K562 (cell line): ENCODE data around the gene NUDT22. TPM values are rescaled to one million over a fixed set of nuclear protein-coding genes. Genes with fewer than 3 reads are reported as not detected.
A peak's percentile ranks its signal among the peaks of the same experiment; 100 is the strongest.

Source experiments
- ATAC-seq: fragments of 200-7000 bp; cut with Tn5 transposase; 3 replicates; pipeline ENCODE4 v1.9.1; 2020; ENCODE audit warnings: moderate library complexity
- BruUV-seq: library from RNA; stranded (reverse); fragments of 400-500 nt; replicated peaks from 2 replicates; lab custom pipeline; 2021; lab: Mats Ljungman, UMichigan
- CTCF ChIA-PET: fragments of 300-600 bp; formaldehyde crosslinking; extraction: SDS; loops from one replicate; lab custom pipeline; 2021; ENCODE audit warnings: low intra/inter-chr PET ratio; lab: Yijun Ruan, JAX
- POLR2A ChIA-PET: fragments of 300-600, 350-650 bp; sonication (Branson Sonifier 250); formaldehyde crosslinking; extraction: SDS; loops from one replicate; lab custom pipeline; 2021; ENCODE audit warnings: antibody characterized with exemption, inconsistent platforms; lab: Yijun Ruan, JAX
- DNase-seq, 4 experiments: peaks; one replicate each; pipeline versions ENCODE4 v3.0.0 to v3.0.0-alpha.2; 2011 to 2018; ENCODE audit warnings: low spot score in 3 of 4, mixed read lengths in 3 of 4; ENCODE audit errors: extremely low read depth in 1 of 4
- FAIRE-seq: peaks from 2 replicates; lab custom pipeline; 2011; peaks lifted over from hg19 to GRCh38; lab: Jason Lieb, UNC
- H2AFZ ChIP-seq: 2 replicates; pipeline ENCODE4 v1.6.0; 2011; ENCODE audit warnings: low read depth, low read length, control low read depth, inconsistent platforms
- H3K27ac ChIP-seq: fragments of 200-600 bp; 3 replicates; pipeline ENCODE4 v1.8.0; 2011; ENCODE audit warnings: low read depth, mild to moderate bottlenecking, control low read depth, inconsistent platforms, low read length, moderate library complexity, mixed read lengths; ENCODE audit errors: extremely low read depth
- H3K27me3 ChIP-seq, 2 experiments: fragments of 300-600 bp in 1 of 2; 2 replicates in 1 of 2; 3 replicates in 1 of 2; pipeline versions ENCODE4 v1.6.0 to v1.8.0; 2011; ENCODE audit warnings: inconsistent platforms in 2 of 2, low read length in 2 of 2, mild to moderate bottlenecking in 1 of 2, mixed read lengths in 1 of 2, moderate library complexity in 1 of 2; ENCODE audit not compliant: control insufficient read depth in 2 of 2, insufficient read depth in 2 of 2
- H3K36me3 ChIP-seq: fragments of 300-600 bp; 3 replicates; pipeline ENCODE4 v1.8.0; 2011; ENCODE audit warnings: mild to moderate bottlenecking, low read length, inconsistent platforms; ENCODE audit not compliant: control insufficient read depth, insufficient read depth
- H3K4me1 ChIP-seq, 2 experiments: fragments of 200-600 bp in 1 of 2; replicated peaks in 1 of 2; 2 replicates in 1 of 2; 3 replicates in 1 of 2; pipeline versions ENCODE4 v1.5.1 to v1.8.0; 2011; ENCODE audit warnings: inconsistent platforms in 2 of 2, low read length in 2 of 2, mild to moderate bottlenecking in 1 of 2, mixed read lengths in 1 of 2, moderate library complexity in 1 of 2; ENCODE audit not compliant: control insufficient read depth in 2 of 2, insufficient read depth in 2 of 2
- H3K4me2 ChIP-seq: 2 replicates; pipeline ENCODE4 v1.6.1; 2011; ENCODE audit warnings: low read length, control low read depth, inconsistent platforms, mixed read lengths; ENCODE audit not compliant: insufficient read depth
- H3K4me3 ChIP-seq: fragments of 200-600 bp; sonication (generic), shearing (Covaris generic); 2 replicates; pipeline ENCODE4 v1.5.1; 2016; ENCODE audit warnings: control low read depth, inconsistent platforms
- H3K79me2 ChIP-seq: fragments of 200-600 bp; 3 replicates; pipeline ENCODE4 v1.8.0; 2011; ENCODE audit warnings: low read length, inconsistent platforms; ENCODE audit not compliant: control insufficient read depth, insufficient read depth
- H3K9ac ChIP-seq, 2 experiments: 2 replicates each; pipeline versions ENCODE4 v1.6.0 to v1.6.1; 2011; ENCODE audit warnings: low read depth in 2 of 2, low read length in 2 of 2, control low read depth in 1 of 2, inconsistent platforms in 1 of 2, mild to moderate bottlenecking in 1 of 2, mixed read lengths in 1 of 2; ENCODE audit not compliant: insufficient read depth in 1 of 2
- H3K9me1 ChIP-seq: one replicate; pipeline ENCODE4 v1.6.0; 2011; ENCODE audit warnings: inconsistent platforms, mild to moderate bottlenecking, low read length, moderate library complexity; ENCODE audit not compliant: control insufficient read depth, insufficient read depth
- H3K9me3 ChIP-seq: replicated peaks from 2 replicates; pipeline ENCODE4 v1.5.1; 2011; ENCODE audit warnings: low read depth, low read length, inconsistent platforms; ENCODE audit not compliant: control insufficient read depth, insufficient read depth
- H4K20me1 ChIP-seq: replicated peaks from 2 replicates; pipeline ENCODE4 v1.6.1; 2011; ENCODE audit warnings: low read length, inconsistent platforms, mixed read lengths; ENCODE audit not compliant: control insufficient read depth, insufficient read depth
- BCL6 ChIP-seq: fragments of 250-450 bp; sonication (Bioruptor Pico); IDR thresholded peaks from 2 replicates; pipeline ENCODE4 v1.4.0; 2020
- CREB1 ChIP-seq, 2 experiments: sonication (generic) in 1 of 2; formaldehyde crosslinking in 1 of 2; IDR thresholded peaks; 2 replicates each; pipeline versions ENCODE4 v1.6.1 to v1.8.0; 2012 to 2022; ENCODE audit warnings: inconsistent platforms in 1 of 2, mild to moderate bottlenecking in 1 of 2, missing genetic modification reagents in 1 of 2, moderate library complexity in 1 of 2
- CTBP1 ChIP-seq: fragments of 450-650 bp; IDR thresholded peaks from 2 replicates; pipeline ENCODE4 v1.6.1; 2016; ENCODE audit warnings: borderline replicate concordance
- DACH1 ChIP-seq: fragments of 450-650 bp; IDR thresholded peaks from 2 replicates; pipeline ENCODE4 v1.6.1; 2018; ENCODE audit not compliant: partially characterized antibody
- HLTF ChIP-seq: fragments of 450-650 bp; IDR thresholded peaks from 2 replicates; pipeline ENCODE4 v1.6.1; 2016
- MTA3 ChIP-seq: fragments of 450-650 bp; formaldehyde crosslinking; IDR thresholded peaks from 2 replicates; pipeline ENCODE4 v1.6.1; 2017; ENCODE audit warnings: mild to moderate bottlenecking, borderline replicate concordance
- OTX1 ChIP-seq: fragments of 450-650 bp; formaldehyde crosslinking; IDR thresholded peaks from 2 replicates; pipeline ENCODE4 v1.4.0; 2022; ENCODE audit warnings: mild to moderate bottlenecking
- RBFOX2 ChIP-seq: fragments of 200-400 bp; formaldehyde crosslinking; IDR thresholded peaks from 2 replicates; pipeline ENCODE4 v1.6.1; 2017; ENCODE audit warnings: low read depth, mild to moderate bottlenecking, low read length, moderate library complexity
- ZNF146 ChIP-seq: IDR thresholded peaks from one replicate; pipeline ENCODE4 v1.6.1; 2018; ENCODE audit warnings: missing compliant biosample characterization; ENCODE audit not compliant: unreplicated experiment
- WGBS: fragments of 100-300 bp; shearing (Covaris generic); methylation state at CpG from one replicate; pipeline ENCODE4 v1.1.6; 2016; ENCODE audit warnings: low coverage, mixed read lengths; ENCODE audit not compliant: insufficient coverage; ENCODE audit errors: missing lambda C conversion rate; 5-methylcytosine and 5-hydroxymethylcytosine counted together
- in situ Hi-C: fragments of 300-500 bp; cut with MboI; formaldehyde crosslinking; loops from 4 replicates; pipeline ENCODE4 v1.15.0; 2018; ENCODE audit warnings: inconsistent platforms, mixed read lengths
- intact Hi-C: fragments of 100-400 bp; cut with micrococcal nuclease; formaldehyde crosslinking; loops from 2 replicates; pipeline ENCODE4 v1.14.2; 2022
- polyA plus RNA-seq, 8 experiments: library from polyadenylated mRNA; depleted of rRNA in 4 of 8; stranded (reverse) in 5 of 8; unstranded in 3 of 8; fragments of >200 nt; fragmentation: Nextera tagmentation in 2 of 8; fragmentation: Illumina TruSeq in 1 of 8; extraction: Ambion mirVana in 2 of 8; extraction: Trizol in 1 of 8; gene quantifications; 2 replicates each; pipeline versions ENCODE4 v1.2.1 to v1.2.3, GENCODE V29; 2011 to 2014; ENCODE audit warnings: inconsistent platforms in 1 of 8, missing spikeins in 1 of 8
- total RNA-seq, 7 experiments: library from RNA; depleted of rRNA in 6 of 7; stranded (reverse); fragments of >200 nt in 6 of 7; fragmentation: Illumina TruSeq in 2 of 7; extraction: Trizol in 2 of 7; gene quantifications; 2 replicates each; pipeline versions ENCODE4 v1.2.1 to v1.2.3, GENCODE V29; 2011 to 2021; ENCODE audit warnings: low replicate concordance in 1 of 7
- TF ChIP-seq, protein P1 (sequence below): sonication (generic); formaldehyde crosslinking; IDR thresholded peaks from 2 replicates; pipeline ENCODE4 v1.8.1; 2023; ENCODE audit warnings: mild to moderate bottlenecking, missing genetic modification reagents
- TF ChIP-seq, protein P2 (sequence below): sonication (generic); formaldehyde crosslinking; IDR thresholded peaks from 2 replicates; pipeline ENCODE4 v1.9.0; 2022; ENCODE audit warnings: mild to moderate bottlenecking, missing genetic modification reagents
- TF ChIP-seq, protein P3 (sequence below): fragments of 250-450 bp; sonication (Bioruptor Pico); IDR thresholded peaks from 2 replicates; pipeline ENCODE4 v1.5.0; 2021; ENCODE audit warnings: mild to moderate bottlenecking, borderline replicate concordance
- TF ChIP-seq, protein P4 (sequence below): fragments of 450-650 bp; formaldehyde crosslinking; IDR thresholded peaks from 2 replicates; pipeline ENCODE4 v1.4.0; 2022; ENCODE audit warnings: missing genetic modification characterization

Gene NUDT22
- total and polyA plus RNA-seq, 9 of the 15 experiments (the other 6 are each of a cell fraction or from before 2014, with no cell fraction given): 6.3 to 92.6 (median 37.4) TPM

DNA sequence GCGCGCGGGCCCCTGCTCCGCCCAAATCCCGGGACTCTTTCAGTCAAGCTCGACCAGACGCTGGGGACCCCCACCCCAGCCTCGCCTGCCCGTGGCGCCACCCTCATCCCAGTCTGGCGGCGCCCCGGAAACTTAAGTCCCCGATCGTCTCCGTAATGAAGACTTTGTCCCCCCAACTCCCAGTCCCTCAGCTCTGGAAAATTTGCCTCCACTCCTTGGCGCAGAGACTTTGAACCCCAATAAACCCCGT, 25.6 kb downstream of the NUDT22 start (continued):
- TF ChIP-seq, protein P1, sequence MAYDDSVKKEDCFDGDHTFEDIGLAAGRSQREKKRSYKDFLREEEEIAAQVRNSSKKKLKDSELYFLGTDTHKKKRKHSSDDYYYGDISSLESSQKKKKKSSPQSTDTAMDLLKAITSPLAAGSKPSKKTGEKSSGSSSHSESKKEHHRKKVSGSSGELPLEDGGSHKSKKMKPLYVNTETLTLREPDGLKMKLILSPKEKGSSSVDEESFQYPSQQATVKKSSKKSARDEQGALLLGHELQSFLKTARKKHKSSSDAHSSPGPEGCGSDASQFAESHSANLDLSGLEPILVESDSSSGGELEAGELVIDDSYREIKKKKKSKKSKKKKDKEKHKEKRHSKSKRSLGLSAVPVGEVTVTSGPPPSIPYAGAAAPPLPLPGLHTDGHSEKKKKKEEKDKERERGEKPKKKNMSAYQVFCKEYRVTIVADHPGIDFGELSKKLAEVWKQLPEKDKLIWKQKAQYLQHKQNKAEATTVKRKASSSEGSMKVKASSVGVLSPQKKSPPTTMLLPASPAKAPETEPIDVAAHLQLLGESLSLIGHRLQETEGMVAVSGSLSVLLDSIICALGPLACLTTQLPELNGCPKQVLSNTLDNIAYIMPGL: 0 out of 2 replicates have a peak, but pooled peaks have one; percentile 7
- TF ChIP-seq RBFOX2: peak; percentile 25; the same call in 1 of the 2 replicates
- TF ChIP-seq ZNF146 (CRISPR knock-in tag): no peak
- no peak for TF ChIP-seq OTX1 (CRISPR knock-in tag)
- TF ChIP-seq, protein P2, sequence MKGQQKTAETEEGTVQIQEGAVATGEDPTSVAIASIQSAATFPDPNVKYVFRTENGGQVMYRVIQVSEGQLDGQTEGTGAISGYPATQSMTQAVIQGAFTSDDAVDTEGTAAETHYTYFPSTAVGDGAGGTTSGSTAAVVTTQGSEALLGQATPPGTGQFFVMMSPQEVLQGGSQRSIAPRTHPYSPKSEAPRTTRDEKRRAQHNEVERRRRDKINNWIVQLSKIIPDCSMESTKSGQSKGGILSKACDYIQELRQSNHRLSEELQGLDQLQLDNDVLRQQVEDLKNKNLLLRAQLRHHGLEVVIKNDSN (CRISPR knock-in tag): no peak
- TF ChIP-seq DACH1: peak; percentile 27

DNA sequence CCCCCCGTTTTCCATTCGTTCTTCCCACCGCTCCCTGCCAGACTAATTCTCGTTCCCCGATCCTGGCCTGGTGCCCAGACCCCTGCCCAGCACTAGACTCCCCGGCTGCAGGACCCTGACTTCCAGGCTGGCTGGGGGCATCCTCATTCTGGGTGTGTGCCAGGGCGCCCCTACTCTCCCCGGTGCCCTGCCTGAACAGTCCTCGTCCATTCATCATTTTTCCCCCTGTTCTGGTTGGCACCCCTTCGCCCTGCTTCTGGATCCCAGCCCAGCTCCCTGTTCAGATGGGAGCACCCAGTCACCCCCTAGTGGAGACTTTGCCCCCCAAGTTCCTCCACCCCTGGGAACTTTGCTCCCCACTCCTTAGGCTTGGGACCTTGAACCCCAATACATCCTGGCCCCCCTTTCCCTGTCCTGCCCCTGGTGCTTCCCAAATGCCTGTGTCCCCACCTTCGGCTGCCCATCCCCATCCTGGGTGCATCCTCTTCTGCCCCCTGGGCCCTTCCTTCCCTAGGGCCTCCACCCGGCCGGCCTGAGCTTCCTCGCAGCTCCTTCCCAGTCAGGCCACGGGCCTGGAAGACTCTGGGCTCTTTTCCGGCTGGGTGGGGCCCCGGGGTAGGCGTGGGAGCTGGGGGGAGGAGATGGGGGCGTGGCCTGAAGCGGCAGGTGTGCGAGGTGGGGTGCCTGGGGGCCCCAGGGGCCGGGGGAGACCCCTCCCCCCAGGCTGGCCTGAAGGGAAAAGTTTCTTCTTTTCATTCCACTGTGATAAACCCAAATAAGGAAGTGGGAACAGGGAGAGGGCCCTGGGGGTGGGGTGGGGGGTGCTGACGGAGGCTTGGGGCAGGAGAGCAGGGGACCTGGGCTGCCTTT, 26.2 kb downstream of the NUDT22 start:
- no TSS peak for BruUV-seq
- peak; percentile 74 to 80 (median 76) for DNase-seq
- Histone ChIP-seq H3K27ac (peak overlapping the region; percentile 80), H3K79me2 (peaks cover 27% of the 10 kb centered on the region), H3K27me3 (no peaks in the 10 kb centered on the region), H3K4me2 (peak overlapping the region; percentile 85), H3K9me3 (no peaks in the 10 kb centered on the region), H4K20me1 (peaks cover 7% of the 10 kb centered on the region), H3K36me3 (peaks cover 40% of the 10 kb centered on the region; the same call in 2 of the 3 replicates), H3K9ac (peak overlapping the region; percentile 84 to 95), H3K4me1 (peaks cover 30 to 86% of the 10 kb centered on the region in 2 experiments), H3K4me3 (peak overlapping the region; percentile 87), H3K9me1 (no peaks in the 10 kb centered on the region), H2AFZ (0 out of 2 replicates have a peak overlapping the region, but pooled peaks have one; percentile 51)
- in situ Hi-C loops: no loop called here
- peak; percentile 40 for FAIRE-seq
- CTCF ChIA-PET: interaction anchor here (0.6 kb wide), 1 partner anchor 1347 kb away, joined by 3 read pairs; no protein-coding TSS in a partner anchor
- intact Hi-C loops: no loop called here
- whole genome bisulfite sequencing: 3% methylated on average over 19 of the region's 23 CpGs
- POLR2A ChIA-PET: interaction anchor here (0.5 to 1.8 kb wide), 8 partner anchors 9 to 366 kb away, joined by 3 to 8 read pairs (median 4); partner anchors contain the start of gene FERMT3
- peak; percentile 58 for ATAC-seq
- TF ChIP-seq CREB1 (IDR thresholded peaks at IDR 0.05) (peak; percentile 15; the same call in 1 of the 2 replicates), CREB1 (CRISPR knock-in tag; IDR thresholded peaks at IDR 0.05) (no peak), HLTF (no peak), CTBP1 (peak; percentile 51; the same call in 1 of the 2 replicates), MTA3 (0 out of 2 replicates have a peak, but pooled peaks have one; percentile 45), BCL6 (CRISPR knock-in tag) (no peak)
- TF ChIP-seq, protein P3, sequence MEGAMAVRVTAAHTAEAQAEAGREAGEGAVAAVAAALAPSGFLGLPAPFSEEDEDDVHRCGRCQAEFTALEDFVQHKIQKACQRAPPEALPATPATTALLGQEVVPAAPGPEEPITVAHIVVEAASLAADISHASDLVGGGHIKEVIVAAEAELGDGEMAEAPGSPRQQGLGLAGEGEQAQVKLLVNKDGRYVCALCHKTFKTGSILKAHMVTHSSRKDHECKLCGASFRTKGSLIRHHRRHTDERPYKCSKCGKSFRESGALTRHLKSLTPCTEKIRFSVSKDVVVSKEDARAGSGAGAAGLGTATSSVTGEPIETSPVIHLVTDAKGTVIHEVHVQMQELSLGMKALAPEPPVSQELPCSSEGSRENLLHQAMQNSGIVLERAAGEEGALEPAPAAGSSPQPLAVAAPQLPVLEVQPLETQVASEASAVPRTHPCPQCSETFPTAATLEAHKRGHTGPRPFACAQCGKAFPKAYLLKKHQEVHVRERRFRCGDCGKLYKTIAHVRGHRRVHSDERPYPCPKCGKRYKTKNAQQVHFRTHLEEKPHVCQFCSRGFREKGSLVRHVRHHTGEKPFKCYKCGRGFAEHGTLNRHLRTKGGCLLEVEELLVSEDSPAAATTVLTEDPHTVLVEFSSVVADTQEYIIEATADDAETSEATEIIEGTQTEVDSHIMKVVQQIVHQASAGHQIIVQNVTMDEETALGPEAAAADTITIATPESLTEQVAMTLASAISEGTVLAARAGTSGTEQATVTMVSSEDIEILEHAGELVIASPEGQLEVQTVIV: no peak
- TF ChIP-seq, protein P4, sequence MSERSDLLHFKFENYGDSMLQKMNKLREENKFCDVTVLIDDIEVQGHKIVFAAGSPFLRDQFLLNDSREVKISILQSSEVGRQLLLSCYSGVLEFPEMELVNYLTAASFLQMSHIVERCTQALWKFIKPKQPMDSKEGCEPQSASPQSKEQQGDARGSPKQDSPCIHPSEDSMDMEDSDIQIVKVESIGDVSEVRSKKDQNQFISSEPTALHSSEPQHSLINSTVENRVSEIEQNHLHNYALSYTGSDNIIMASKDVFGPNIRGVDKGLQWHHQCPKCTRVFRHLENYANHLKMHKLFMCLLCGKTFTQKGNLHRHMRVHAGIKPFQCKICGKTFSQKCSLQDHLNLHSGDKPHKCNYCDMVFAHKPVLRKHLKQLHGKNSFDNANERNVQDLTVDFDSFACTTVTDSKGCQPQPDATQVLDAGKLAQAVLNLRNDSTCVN (CRISPR knock-in tag): no peak
